GM12864 (cell line): Measurements from ENCODE around the gene ERVW-1.
A peak's percentile ranks its signal among the peaks of the same experiment; 100 is the strongest.

Experiments
- DNase-seq: peaks from one replicate; pipeline ENCODE4 v3.0.0-alpha.2; 2011; ENCODE audit warnings: low read depth
- H3K4me3 ChIP-seq: 2 replicates; pipeline ENCODE4 v1.5.1; 2011; ENCODE audit warnings: mild to moderate bottlenecking, low read depth, low read length, control low read depth
- TF ChIP-seq, protein P1 (sequence below): IDR thresholded peaks from 2 replicates; pipeline ENCODE4 v1.5.1; 2011; ENCODE audit warnings: low read depth, mild to moderate bottlenecking, moderate library complexity, low read length, control low read depth, inconsistent platforms; ENCODE audit errors: missing control alignments

The ERVW-1 gene

DNA sequence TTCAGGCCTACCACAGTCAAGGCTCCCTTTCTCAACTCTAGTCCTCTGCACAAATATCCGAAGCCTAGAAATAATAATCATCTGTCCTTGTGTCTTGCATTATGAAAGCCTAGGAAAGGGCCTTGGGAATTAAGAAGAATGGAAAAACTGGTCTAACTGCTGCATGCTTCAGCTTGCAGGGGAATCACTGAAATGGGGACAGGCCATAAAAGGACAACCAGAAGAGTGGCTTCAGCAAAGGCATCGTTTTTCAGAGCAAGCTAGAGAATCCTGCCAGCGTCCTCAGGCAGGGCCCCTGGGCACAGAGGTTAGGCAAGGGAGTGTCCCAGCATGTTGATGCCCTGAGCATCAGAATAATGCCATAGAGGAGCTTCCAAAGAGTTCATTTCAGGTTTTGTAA, 13.2 kb downstream of the ERVW-1 start:
- no peak for DNase-seq
- H3K4me3 ChIP-seq: no peak overlapping the region
- TF ChIP-seq, protein P1, sequence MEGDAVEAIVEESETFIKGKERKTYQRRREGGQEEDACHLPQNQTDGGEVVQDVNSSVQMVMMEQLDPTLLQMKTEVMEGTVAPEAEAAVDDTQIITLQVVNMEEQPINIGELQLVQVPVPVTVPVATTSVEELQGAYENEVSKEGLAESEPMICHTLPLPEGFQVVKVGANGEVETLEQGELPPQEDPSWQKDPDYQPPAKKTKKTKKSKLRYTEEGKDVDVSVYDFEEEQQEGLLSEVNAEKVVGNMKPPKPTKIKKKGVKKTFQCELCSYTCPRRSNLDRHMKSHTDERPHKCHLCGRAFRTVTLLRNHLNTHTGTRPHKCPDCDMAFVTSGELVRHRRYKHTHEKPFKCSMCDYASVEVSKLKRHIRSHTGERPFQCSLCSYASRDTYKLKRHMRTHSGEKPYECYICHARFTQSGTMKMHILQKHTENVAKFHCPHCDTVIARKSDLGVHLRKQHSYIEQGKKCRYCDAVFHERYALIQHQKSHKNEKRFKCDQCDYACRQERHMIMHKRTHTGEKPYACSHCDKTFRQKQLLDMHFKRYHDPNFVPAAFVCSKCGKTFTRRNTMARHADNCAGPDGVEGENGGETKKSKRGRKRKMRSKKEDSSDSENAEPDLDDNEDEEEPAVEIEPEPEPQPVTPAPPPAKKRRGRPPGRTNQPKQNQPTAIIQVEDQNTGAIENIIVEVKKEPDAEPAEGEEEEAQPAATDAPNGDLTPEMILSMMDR: no peak

DNA sequence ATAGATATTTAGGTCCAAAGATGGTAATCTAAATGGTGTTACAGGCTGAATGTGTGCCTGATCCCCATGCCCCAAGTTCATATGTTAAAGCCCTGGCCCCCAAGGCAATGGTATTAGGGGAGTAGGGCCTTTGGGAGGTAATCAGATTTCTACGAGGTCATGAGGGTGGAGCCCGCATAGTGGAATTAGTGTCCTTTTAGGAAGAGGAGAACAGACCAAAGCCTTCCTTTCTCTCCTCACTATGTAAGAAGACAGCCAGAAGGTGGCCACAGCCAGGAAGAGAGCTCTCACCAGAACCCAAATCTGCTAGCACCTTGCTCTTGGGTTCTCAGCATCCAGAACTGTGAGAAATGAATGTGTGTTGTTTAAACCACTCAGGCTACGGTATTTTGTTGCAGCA, 15.2 kb downstream of the ERVW-1 start:
- TF ChIP-seq, protein P1: no peak
- no peak overlapping the region for H3K4me3 ChIP-seq
- DNase-seq: no peak

DNA sequence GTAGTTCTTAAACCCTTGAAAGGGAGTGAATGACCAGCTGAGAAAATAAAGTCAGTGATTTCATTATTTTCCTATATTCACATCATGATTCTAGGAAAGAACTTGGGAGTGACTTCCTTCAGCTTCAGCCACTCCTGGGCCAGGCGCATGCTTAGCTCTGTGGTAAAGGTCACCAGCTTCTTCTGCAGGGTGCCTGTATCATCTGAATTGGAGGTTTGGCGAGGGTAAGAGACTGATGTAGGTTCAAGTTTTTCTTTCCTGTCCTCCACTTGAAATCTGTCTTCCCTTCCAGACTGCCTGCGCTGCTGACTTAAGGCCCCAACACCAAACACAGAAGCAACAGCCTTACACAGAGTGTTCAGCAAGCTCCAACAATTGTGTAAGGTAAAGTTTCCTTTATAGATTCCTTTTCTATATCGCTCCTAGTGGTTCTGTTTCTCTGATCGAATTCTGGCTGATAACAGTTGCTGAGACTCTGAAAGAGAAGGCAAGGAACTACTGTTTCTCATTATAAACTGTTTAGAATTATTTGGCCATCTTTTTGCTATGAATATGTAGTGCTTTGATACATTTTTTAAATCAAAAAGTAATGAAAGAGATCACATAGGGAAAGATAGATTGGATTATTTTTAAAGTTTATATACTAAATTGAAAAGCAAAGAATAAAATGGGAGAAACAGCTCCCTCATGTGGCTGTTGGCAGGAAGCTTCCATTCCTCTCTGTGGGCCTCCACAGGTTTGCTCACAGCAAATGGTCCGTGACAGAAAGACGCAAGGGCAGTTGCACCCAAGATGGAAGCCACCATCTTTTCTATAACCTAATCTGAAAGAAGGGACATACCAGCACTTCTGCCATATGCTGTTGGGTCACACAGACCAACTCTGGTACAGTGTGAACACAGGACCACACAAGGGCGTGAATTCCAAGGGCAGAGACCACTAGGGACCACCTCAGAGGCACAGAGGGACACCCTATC, 16.4 kb downstream of the ERVW-1 start:
- peak; percentile 7 for DNase-seq
- no peak overlapping the region for H3K4me3 ChIP-seq
- TF ChIP-seq, protein P1: peak; percentile 78

DNA sequence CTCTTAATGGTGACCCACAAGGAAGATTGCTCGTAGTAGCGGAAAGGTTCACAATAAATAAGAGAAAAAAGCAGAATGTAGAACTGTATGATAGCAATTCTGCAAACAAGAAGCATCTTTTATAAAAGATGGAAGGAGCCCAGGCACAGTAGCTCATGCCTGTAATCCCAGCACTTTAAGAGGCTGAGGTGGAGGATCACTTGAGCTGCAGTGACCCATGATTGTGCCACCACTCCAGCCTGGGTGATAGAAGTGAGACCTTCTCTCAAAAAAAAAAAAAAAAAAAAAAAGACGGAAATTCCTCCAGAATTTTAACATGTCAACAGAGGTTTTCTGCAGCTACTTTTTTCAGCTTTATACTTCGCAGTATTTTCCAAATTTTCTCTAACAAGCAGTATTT, 17.2 kb downstream of the ERVW-1 start:
- TF ChIP-seq, protein P1: no peak
- no peak overlapping the region for H3K4me3 ChIP-seq
- DNase-seq: no peak

GRCh38 chr7:92460109-92460508, 17.6 kb downstream of the ERVW-1 start:
- H3K4me3 ChIP-seq: no peak overlapping the region
- TF ChIP-seq, protein P1: no peak

DNA sequence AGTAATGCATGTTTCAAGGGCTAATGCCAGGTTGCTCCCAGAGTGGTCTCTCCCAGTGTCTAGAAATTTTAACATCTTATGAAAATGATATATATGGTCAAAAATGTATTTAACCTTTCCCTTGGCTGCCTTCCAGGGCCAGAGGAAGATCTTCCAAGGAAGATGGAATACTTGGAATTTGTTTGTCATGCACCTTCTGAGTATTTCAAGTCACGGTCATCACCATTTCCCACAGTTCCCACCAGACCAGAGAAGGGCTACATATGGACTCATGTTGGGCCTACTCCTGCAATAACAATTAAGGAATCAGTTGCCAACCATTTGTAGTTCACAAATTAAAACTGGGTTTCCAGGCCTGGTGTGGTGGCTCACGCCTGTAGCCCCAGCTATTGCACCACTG, 21.5 kb downstream of the ERVW-1 start:
- DNase-seq: no peak
- TF ChIP-seq, protein P1: no peak
- no peak overlapping the region for H3K4me3 ChIP-seq

More at GRCh38 chr7:92460109-92460508, 17.6 kb downstream of the ERVW-1 start:
- no peak for DNase-seq
